Keratinocyte (primary cell): ENCODE data around the gene GPRASP3. TPM values are rescaled to one million over a fixed set of nuclear protein-coding genes. Genes with fewer than 3 reads are reported as not detected.

Experiments
- DNase-seq: peaks from one replicate; pipeline ENCODE4 v3.0.0-alpha.2; 2011; ENCODE audit warnings: low read depth, missing footprints, low spot score
- FAIRE-seq: peaks from 2 replicates; lab custom pipeline; 2011; peaks lifted over from hg19 to GRCh38; lab: Jason Lieb, UNC
- H2AFZ ChIP-seq: 2 replicates; pipeline ENCODE4 v1.6.0; 2012; ENCODE audit warnings: low read length, control low read depth, inconsistent platforms; ENCODE audit not compliant: control insufficient read depth
- H3K27ac ChIP-seq: 2 replicates; pipeline ENCODE4 v1.5.1; 2011; ENCODE audit warnings: low read length; ENCODE audit not compliant: control insufficient read depth, insufficient read depth
- H3K27me3 ChIP-seq: 3 replicates; pipeline ENCODE4 v1.6.0; 2011; ENCODE audit warnings: low read length; ENCODE audit not compliant: control insufficient read depth, insufficient read depth; ENCODE audit errors: extremely low read depth
- H3K36me3 ChIP-seq, 2 experiments: 2 replicates in 1 of 2; 3 replicates in 1 of 2; pipeline ENCODE4 v1.5.1; 2011; ENCODE audit warnings: low read length in 2 of 2, mild to moderate bottlenecking in 1 of 2; ENCODE audit not compliant: control insufficient read depth in 2 of 2, insufficient read depth in 2 of 2; ENCODE audit errors: extremely low read depth in 1 of 2
- H3K4me1 ChIP-seq: 3 replicates; pipeline ENCODE4 v1.5.1; 2011; ENCODE audit warnings: low read length; ENCODE audit not compliant: control insufficient read depth, insufficient read depth; ENCODE audit errors: extremely low read depth
- H3K4me2 ChIP-seq: 3 replicates; pipeline ENCODE4 v1.6.0; 2011; ENCODE audit warnings: low read depth, low read length; ENCODE audit not compliant: control insufficient read depth, insufficient read depth; ENCODE audit errors: extremely low read depth
- H3K4me3 ChIP-seq, 3 experiments: fragments of 200-600 bp in 1 of 3; sonication (generic) in 1 of 3; 2 replicates in 2 of 3; 3 replicates in 1 of 3; pipeline ENCODE4 v1.5.1; 2011 to 2016; ENCODE audit warnings: low read length in 3 of 3, mild to moderate bottlenecking in 3 of 3, control low read depth in 2 of 3, inconsistent platforms in 1 of 3, low read depth in 1 of 3, mixed read lengths in 1 of 3, mixed run types in 1 of 3, moderate library complexity in 1 of 3; ENCODE audit not compliant: control insufficient read depth in 2 of 3, insufficient read depth in 2 of 3; ENCODE audit errors: extremely low read depth in 1 of 3
- H3K79me2 ChIP-seq: 2 replicates; pipeline ENCODE4 v1.6.0; 2012; ENCODE audit warnings: low read length; ENCODE audit not compliant: control insufficient read depth, insufficient read depth
- H3K9ac ChIP-seq: 3 replicates; pipeline ENCODE4 v1.6.0; 2011; ENCODE audit warnings: low read length; ENCODE audit not compliant: control insufficient read depth, insufficient read depth; ENCODE audit errors: extremely low read depth
- H3K9me1 ChIP-seq: 3 replicates; pipeline ENCODE4 v1.6.0; 2011; ENCODE audit warnings: low read length; ENCODE audit not compliant: control insufficient read depth, insufficient read depth; ENCODE audit errors: extremely low read depth
- H3K9me3 ChIP-seq: 2 replicates; pipeline ENCODE4 v1.5.1; 2012; ENCODE audit warnings: low read depth, low read length; ENCODE audit not compliant: control insufficient read depth
- H4K20me1 ChIP-seq: 3 replicates; pipeline ENCODE4 v1.6.0; 2011; ENCODE audit warnings: low read length; ENCODE audit not compliant: control insufficient read depth, insufficient read depth; ENCODE audit errors: extremely low read depth
- EZH2 ChIP-seq: IDR thresholded peaks from one replicate; pipeline ENCODE4 v1.6.1; 2012; ENCODE audit warnings: inconsistent platforms, mild to moderate bottlenecking, low read length, moderate library complexity
- dilution Hi-C: fragments of 300-500 bp; cut with MboI; formaldehyde crosslinking; loops from one replicate; pipeline ENCODE4 v1.7.0; 2020; ENCODE audit warnings: low sequenced_read_pairs; ENCODE audit not compliant: extremely low pct_ligation_motif_present
- polyA plus RNA-seq, 5 experiments: library from polyadenylated mRNA; depleted of rRNA in 3 of 5; stranded (reverse) in 3 of 5; stranded (forward) in 1 of 5; unstranded in 1 of 5; fragments of >200 nt; gene quantifications; 1 replicate in 1 of 5; 2 replicates in 3 of 5; 3 replicates in 1 of 5; pipeline versions ENCODE4 v1.2.1 to v1.2.3, GENCODE V29; 2011 to 2012; ENCODE audit warnings: missing spikeins in 2 of 5, low read depth in 1 of 5, low replicate concordance in 1 of 5
- TF ChIP-seq, protein P1 (sequence below), 3 experiments: IDR thresholded peaks in 1 of 3; conservative IDR thresholded peaks in 1 of 3; optimal IDR thresholded peaks in 1 of 3; 2 replicates in 2 of 3; 3 replicates in 1 of 3; pipeline versions ENCODE3 to v1.5.1; 2011; ENCODE audit warnings: low read length in 3 of 3, mild to moderate bottlenecking in 3 of 3, moderate library complexity in 2 of 3, control low read depth in 1 of 3, inconsistent platforms in 1 of 3; ENCODE audit not compliant: insufficient read depth in 2 of 3; ENCODE audit errors: extremely low read depth in 1 of 3

Gene GPRASP3
- polyA plus RNA-seq, 1 donor (not counting 4 experiments of a cell fraction or from before 2014, with no cell fraction given), result 3.1 TPM

- DNase-seq (no peak), FAIRE-seq (no peak)
- H2AFZ ChIP-seq, result no peak overlapping the region
- dilution Hi-C loops, result no loop called here
- no peak overlapping the region for H3K9ac ChIP-seq
- H3K9me3 ChIP-seq, result no peaks in the 10 kb centered on the region
- no peaks in the 10 kb centered on the region for H3K9me1 ChIP-seq
- peaks cover 11% of the 10 kb centered on the region for H3K4me1 ChIP-seq
- no peak overlapping the region for H3K27ac ChIP-seq
- H3K4me3 ChIP-seq, result no peak overlapping the region
- no peaks in the 10 kb centered on the region for H3K27me3 ChIP-seq
- H3K4me2 ChIP-seq, result peak overlapping the region; percentile 25
- TF ChIP-seq EZH2, result no peak
- TF ChIP-seq, protein P1, sequence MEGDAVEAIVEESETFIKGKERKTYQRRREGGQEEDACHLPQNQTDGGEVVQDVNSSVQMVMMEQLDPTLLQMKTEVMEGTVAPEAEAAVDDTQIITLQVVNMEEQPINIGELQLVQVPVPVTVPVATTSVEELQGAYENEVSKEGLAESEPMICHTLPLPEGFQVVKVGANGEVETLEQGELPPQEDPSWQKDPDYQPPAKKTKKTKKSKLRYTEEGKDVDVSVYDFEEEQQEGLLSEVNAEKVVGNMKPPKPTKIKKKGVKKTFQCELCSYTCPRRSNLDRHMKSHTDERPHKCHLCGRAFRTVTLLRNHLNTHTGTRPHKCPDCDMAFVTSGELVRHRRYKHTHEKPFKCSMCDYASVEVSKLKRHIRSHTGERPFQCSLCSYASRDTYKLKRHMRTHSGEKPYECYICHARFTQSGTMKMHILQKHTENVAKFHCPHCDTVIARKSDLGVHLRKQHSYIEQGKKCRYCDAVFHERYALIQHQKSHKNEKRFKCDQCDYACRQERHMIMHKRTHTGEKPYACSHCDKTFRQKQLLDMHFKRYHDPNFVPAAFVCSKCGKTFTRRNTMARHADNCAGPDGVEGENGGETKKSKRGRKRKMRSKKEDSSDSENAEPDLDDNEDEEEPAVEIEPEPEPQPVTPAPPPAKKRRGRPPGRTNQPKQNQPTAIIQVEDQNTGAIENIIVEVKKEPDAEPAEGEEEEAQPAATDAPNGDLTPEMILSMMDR (optimal IDR thresholded peaks at IDR 0.05 in 1 of 3, IDR thresholded peaks at IDR 0.05 in 1 of 3, conservative IDR thresholded peaks at IDR 0.05 in 1 of 3; ENCODE audit: extremely low read depth in 1 of 3, insufficient read depth in 2 of 3, low read length in 3 of 3), result no peak
- no peaks in the 10 kb centered on the region for H4K20me1 ChIP-seq
- no peaks in the 10 kb centered on the region for H3K79me2 ChIP-seq
- no peaks in the 10 kb centered on the region for H3K36me3 ChIP-seq
Measured at GRCh38 chrX:102723456-102723855, 2.9 kb downstream of the GPRASP3 start.

GRCh38 chrX:102727761-102728160, 7.2 kb downstream of the GPRASP3 start:
- Histone ChIP-seq H3K27ac (no peak overlapping the region), H3K9me1 (no peaks in the 10 kb centered on the region), H2AFZ (no peak overlapping the region), H3K9ac (no peak overlapping the region), H3K4me2 (no peak overlapping the region), H3K79me2 (no peaks in the 10 kb centered on the region), H3K27me3 (no peaks in the 10 kb centered on the region), H3K36me3 (no peaks in the 10 kb centered on the region), H3K4me3 (no peak overlapping the region), H4K20me1 (no peaks in the 10 kb centered on the region), H3K4me1 (peaks cover 11% of the 10 kb centered on the region), H3K9me3 (no peaks in the 10 kb centered on the region)
- dilution Hi-C loops, result no loop called here
- no peak for FAIRE-seq
- no peak for DNase-seq
- TF ChIP-seq, protein P1 (optimal IDR thresholded peaks at IDR 0.05 in 1 of 3, IDR thresholded peaks at IDR 0.05 in 1 of 3, conservative IDR thresholded peaks at IDR 0.05 in 1 of 3; ENCODE audit: extremely low read depth in 1 of 3, insufficient read depth in 2 of 3, low read length in 3 of 3), result no peak
- TF ChIP-seq EZH2, result no peak
